HG03457 (cell line): ENCODE results near the gene C16orf96.

ENCODE experiments used
- ATAC-seq: cut with Tn5 transposase; IDR thresholded peaks from one replicate; pipeline ENCODE4 v1.9.1; 2021; ENCODE audit warnings: moderate number of reproducible peaks; ENCODE audit not compliant: unreplicated experiment

The C16orf96 gene

DNA sequence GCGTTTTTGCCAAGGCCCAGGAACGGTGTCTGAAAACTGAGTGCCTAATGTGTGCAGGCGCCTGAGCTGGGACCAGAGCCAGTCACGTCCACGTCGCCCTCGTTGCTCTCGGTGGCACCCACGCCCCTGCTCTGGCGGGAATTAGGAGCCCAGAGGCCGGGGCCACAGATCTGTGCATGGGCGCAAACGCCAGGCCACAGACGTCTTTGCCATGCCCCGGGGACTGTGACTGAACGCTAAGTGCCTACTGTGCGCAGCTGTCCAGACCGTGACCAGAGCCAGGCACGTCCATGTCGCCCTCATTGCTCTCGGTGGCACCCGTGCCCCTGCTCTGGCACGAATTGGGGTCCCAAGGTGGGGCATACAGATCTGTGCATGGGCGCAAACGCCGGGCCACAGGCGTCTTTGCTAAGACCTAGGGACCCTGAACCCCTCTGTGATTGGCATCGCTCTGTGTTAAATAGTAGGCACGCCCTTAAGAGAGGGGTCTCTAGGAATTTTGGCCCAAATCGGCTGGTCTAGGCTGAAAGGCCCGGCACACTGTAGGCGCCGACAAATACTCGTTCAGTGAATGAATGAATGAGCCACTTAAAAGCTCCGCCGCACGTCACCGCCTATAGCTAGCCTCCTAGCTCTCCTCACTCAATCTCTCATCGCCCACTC is 59.4 kb downstream of the C16orf96 start:
- no peak for ATAC-seq

DNA sequence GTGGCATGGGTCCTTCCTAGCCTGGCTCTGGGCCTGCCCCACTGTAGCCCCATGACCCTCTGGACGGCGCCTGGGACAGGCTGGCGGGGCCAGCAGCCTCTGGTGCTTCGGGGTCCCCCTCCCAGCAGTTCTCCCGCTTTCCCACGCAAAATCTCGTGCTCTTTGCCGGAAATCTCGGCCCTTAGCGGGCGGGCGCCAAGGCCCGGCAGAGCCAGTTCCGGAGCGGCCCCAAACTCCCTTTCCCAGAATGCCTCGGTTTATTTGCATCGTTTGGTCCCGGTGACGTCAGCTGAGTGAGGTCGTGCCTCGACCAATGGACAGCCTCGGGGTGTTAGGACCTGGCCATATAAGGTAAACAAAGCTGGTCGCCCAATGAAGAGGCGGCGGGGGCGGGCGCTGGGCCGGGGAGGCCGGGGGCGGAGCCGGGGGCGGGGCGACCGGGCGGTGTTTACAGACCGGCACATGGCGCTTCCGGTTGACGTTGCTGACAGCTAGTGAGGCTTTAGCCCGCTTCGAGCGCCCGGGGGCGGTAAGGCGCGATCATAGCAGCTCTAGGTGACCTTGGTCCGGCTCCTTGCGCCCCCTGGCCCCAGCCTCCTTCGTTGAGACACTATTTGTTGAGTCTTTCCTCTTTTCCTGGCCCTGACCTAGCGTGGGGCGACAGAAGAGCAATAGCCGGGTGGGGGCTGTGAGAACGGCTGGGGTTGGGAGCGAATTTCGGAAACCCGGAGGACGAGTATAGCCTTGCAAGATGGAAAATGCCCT is 60.1 kb downstream of the C16orf96 start:
- peak; percentile 56 for ATAC-seq

DNA sequence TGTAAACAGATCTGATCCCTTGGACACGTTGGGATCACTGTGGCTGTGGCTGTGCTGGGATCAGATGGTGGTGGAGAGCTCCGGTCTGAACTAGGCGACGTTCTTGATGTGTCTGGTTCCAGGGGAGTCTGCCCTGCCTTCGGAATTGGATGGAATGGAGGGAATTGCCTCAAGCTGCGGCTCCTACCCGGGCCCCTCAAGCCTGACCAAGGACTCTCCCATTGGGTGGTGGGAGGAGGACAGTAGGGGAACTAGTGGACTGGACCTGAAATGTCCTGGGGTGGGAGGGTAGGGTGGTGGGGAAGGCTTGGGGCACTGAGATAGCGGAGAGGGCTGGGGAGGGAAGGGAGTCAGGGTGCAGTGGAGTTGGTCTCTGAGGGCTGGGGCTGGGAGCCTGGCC is 61.7 kb downstream of the C16orf96 start:
- no peak for ATAC-seq

DNA sequence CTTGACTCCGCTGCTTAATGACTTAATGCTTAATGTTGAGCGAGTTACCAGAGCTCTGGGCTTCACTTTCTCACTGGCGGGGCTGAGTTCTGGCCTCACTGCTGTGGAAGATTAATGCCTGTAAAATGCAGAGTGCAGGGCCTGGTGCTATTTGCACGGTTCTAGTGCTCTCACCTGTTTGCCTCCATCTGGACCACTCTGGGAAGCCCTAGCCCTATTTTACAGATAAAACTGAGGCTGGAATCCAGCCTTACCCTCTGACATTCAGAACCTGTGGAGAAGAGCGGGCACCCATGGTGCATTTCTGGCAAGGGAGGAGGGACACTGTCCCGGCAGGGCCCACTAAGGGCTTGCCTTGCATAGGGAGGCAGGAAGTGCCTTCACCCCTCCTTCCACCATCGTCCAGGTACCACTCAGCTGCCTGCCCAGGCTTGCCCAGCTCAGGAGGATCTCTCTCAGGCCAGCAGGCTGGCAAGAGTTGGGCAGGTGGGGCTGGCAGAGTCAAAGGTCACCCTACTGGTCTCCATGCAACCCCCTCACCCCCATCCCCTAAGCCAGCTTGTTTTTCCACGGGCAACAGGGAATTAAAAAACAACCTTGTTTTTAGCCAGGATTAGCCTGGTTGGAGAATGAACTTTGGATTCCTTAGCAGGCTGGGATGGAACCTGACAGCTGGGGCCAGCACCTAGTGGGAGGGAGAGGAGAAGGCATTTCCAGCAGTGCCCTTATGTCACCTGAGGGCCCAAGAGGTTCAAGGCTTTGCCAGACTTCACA is 62.7 kb downstream of the C16orf96 start:
- ATAC-seq = no peak

DNA sequence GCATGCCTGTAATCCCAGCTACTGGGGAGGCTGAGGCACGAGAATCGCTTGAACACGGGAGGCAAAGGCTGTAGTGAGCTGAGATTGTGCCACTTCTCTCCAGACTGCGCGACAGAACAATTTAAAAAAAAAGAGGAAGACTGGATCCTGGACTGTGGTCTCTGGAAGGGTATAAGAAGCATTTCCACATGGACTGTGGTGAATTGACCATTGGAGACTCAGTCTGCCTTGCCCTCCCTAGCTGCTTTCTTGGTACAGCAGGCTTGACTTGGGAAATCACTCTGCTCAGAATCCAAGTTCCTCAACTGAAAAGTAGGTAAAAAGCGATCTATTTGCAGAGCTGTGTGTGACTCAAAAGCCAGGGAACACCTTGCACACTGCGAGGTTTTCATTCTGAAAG is 67.5 kb downstream of the C16orf96 start:
- ATAC-seq = no peak

DNA sequence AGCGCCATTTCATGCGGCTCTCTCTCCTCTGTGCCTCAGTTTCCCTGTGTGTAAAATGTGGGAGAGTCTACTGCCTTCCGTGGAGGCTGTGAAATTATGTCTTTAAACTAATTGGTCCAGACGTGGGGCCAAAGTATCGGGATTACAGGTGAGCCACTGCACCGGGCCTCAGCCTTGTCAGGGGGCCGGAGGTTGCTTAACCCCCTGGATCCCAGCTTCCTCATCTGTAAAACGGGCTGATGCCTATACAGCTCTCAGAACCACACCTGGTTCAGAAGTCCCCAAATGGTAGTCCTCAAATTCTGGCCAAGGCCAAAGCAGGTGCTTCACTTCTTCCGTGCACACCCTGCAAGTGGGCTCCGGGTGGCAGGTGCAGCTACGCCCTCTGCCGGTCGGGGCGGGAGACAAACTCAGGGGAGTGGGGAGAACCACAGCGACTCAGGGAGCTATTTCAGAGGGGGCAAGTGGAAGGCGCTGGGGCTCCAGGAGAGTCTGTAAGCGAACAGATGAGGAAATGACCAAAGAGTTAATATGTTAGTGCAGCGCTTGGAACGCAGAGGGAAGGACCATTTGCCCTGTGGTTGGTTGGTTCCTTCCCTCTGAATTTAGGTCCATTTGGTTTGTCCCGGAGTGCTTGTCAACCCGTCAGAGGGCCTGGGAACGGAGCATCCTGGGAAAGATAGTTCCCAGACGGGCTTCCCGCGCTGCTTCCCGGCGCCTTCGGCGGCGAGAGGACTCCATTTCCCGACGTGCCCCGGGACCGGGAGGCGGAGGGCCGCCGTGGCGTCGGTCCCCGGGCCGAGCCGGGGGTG is 68.1 kb downstream of the C16orf96 start, which contains the start of gene MGRN1:
TSS of gene MGRN1 (plus strand) at position 812 of the 812 bp plus-strand sequence. CDS start 135 bp downstream, outside the sequence.
- ATAC-seq = peak; percentile 57

DNA sequence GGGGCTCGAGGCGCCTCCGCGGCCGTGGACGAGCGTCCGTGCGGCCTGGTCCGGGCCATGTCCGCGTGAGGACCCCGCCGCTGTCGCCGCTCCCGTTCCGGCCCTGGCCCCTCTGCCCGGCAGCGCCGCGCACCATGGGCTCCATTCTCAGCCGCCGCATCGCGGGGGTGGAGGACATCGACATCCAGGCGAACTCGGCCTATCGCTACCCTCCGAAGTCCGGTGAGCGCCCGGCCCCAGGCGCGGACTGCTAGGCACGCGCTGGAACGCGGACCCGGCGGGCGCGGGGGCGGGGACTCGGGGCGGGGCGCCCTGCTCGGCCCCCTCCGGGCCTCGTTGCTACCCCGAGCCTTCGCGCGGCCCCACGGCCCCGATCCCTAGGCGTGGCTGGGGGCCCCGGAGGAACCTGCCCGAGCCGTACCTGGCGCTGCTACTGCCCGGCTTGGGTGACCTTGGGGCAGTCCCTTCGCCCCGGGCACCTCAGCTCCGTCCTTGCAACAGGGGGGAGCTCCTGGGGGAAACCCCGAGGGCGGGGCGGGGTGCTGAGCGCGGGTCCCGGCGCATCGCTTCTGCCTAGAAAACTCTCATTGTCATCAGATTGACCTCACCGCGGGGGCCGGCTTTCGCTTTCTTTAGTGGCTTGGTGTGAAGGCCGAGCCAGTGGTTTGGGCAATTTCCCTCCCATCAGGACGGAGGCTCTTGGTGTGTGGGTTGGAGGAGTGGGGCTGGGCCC is 68.9 kb downstream of the C16orf96 start:
- ATAC-seq = peak; percentile 51

DNA sequence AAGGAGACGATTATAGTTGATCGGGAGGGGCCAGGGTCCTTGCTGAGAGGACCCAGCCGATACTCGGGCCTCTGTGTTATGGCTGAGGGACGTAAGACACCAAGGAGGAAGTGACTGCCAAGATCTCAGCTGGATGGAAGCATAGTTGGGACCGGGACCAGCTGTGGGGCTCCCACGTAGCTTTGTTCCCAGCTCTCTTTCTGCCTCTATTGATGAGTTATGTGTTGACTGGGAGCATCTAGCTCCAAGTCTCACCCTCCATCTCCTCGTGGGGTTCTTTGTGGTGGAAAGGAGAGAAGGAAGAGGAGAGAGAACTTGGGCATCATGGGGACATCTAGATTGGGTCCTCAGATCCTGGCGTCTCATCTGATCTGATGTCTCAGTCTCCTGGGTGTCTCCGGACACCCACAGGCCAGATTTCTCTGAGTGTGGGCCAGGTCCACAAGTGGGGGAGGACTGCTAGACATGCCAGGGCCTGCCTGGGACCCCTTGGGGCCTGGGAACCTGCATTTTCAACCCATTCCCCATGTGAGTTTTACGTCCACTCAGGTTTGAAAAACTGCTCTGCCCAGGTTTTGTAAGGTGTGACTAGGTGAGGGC is 69.5 kb downstream of the C16orf96 start:
- no peak for ATAC-seq

DNA sequence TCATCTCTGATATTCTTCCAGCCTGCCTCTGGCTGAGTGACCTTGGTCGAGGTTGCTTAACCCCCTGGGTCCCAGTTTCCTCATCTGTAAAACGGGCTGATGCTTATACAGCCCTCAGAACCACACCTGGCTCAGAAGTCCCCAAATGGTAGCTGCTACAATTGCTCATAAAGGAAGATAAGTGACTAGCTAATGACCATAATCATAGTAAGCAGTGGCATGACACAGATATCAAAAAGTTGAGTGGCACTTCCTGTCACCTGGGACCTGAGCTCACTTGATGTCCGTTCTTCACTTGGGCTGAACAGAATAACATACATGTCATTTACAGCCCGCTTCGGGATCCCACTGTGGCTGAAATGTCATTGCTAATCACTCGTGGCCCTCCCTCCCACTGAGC is 70.3 kb downstream of the C16orf96 start:
- ATAC-seq = no peak

DNA sequence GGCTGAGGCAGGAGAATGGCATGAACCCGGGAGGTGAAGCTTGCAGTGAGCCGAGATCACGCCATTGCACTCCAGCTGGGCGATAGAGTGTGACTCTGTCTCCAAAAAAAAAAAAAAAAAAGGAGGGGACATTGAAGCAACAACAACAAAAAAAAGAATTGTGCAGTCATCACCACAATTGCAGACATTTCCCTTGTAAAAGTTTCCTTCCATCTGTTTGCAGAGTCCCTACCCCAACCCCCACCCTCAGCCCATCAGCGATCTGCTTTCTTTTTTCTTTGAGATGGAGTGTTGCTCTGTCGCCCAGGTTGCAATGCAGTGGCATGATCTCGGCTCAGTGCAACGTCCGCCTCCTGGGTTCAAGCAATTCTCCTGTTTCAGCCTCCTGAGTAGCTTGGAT is 72.1 kb downstream of the C16orf96 start:
- ATAC-seq = no peak

DNA sequence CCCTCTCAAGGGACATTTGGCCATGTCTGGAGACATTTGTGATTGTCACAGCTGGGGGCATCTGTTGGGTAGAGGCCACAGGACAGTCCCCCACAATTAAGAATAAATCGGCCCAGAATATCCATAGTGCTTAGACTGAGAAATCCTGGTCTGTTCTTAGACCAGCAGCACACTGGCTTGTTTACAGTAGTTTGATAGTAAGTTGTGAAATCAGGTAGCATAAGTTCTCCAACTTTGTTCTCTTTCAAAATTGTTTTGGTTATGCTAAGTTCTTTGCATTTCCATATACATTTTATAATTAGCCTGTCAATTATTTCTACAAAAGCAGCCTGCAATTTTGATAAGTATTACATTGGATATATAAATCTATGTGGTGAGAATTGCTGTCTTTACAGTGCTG is 75.3 kb downstream of the C16orf96 start:
- no peak for ATAC-seq

DNA sequence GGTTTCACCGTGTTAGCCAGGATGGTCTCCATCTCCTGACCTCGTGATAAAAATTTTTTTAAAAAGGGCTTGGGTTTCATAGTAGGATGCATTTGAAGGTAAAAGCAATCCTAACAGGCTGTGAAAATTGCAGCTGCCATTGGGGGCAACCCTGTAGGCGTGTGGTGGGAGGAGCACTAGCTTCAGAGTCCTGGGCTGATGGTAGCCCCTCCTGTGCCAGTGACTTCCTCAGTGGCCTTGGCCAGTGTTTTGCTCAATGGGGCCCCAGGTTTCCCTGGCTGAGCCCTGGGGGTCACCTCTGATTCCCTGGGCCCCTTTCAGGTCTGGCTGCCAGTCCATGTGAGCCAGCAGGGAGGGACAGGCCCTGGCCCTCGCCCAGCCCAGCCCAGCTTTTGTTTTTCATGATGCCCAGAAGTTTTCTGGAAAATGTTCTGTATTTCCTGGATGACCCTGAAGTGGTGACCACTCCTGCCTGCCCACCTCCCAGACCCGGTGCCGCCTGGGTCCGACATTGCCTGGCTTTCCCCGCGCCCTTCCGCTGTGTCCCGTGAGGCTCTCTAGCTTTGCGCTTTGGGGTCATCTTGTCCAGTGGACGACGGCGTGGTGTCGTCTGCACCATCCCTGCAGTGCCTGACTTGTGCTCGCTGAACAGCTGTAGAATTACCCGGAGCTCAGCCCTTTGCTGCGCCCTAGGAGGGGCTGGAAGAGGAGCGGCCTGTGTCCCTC is 77.9 kb downstream of the C16orf96 start:
- ATAC-seq = no peak

DNA sequence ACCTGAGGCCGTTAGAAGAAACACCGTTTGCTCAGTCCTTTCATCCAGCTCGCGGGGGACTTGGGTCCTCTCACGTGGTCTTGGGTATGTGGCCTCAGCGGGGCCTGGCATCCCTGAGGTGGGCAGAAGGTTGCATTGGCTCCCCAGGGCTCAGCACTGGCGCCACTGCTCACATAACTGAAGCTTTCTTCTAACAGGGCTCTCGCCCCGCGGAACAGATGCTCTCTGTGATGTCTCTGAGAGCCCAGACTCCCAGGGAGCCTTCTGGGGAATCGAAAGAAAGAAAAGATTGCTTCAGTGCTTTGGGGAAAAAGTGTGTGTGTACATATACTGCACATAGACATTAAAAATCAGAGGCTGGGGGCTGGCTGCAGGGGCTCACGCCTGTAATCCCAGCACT is 78.6 kb downstream of the C16orf96 start:
- no peak for ATAC-seq

DNA sequence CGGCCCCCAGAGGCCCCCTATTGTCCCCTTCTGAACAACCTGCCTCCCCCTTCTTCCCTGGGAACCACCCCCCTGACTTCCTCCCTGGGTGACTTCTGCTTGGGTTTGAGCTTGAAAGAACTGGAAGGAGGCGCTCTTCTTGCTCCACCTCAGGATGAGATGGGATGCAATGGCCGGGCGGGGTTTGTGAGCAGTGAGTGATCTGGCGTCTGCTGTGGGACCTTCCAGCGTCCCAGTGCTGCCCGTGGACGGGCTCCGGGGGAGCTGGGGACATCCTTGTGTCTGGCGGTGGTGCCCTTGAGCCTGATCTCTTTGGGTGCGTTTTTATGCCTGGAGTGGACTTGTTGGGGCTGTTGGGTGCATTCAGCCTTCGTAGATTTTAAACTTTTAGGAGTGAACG is 80.1 kb downstream of the C16orf96 start:
- ATAC-seq = no peak

DNA sequence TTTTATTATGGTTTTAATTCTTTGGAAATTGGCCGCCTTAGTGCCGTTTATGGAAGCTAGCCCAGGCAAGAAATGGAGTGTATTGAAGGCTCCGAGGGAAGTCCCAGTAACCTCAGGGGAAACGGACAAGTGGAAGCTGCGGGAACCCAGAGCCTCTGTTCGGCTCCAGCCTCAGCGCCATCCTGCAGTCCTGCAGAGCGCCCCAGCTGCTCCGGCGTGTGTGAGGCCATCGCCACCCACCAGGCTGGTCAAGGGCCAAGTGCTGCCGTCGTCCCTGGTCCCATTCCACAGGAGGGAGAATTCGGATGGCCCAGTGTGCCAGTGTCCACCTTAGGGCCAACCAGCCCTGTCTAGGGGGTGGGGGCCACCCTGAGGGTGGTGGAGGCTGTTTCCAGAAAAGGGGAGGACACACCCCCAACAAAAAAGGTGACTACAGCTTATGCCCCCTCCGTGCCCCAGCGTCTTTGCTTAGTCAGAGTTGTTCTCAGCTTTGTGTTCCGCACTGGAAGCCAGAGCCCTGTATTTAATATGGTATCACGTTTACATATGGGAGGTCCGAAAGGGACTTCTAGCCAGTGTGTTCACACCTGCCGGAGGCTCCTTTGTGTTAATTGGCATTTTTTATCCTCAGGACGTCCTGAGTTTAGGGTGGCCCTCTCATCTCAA is 81.5 kb downstream of the C16orf96 start:
- no peak for ATAC-seq

DNA sequence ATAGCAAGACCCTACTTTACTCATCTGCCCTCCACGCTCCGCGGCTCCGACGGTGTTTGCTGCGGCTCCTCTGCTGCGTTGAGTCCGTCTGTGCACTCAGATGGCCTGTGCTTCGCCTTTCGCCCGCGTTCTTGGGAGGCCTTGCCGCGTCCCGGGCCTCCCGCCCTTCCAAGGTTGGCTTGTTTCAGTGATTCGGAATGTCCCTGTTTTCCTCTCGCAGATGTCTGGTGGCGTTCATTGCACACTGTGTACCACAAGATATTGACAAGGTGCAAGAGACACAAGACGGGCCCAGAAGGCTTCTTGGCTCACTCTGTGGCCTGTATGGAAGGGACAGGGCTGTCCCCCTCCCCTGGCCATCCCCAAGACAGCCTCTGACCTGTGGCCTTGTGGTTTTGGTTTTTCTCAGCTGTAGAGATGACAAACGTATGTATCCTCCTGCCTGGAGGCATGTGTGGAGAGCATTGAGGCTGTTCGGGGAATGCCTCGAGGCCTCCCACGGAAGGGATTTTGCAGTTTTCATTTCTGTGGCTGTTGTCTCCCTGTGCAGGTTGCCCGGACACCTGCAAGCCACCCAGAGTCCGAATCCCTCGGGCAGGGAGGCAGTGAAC is 83.9 kb downstream of the C16orf96 start:
- ATAC-seq = no peak

DNA sequence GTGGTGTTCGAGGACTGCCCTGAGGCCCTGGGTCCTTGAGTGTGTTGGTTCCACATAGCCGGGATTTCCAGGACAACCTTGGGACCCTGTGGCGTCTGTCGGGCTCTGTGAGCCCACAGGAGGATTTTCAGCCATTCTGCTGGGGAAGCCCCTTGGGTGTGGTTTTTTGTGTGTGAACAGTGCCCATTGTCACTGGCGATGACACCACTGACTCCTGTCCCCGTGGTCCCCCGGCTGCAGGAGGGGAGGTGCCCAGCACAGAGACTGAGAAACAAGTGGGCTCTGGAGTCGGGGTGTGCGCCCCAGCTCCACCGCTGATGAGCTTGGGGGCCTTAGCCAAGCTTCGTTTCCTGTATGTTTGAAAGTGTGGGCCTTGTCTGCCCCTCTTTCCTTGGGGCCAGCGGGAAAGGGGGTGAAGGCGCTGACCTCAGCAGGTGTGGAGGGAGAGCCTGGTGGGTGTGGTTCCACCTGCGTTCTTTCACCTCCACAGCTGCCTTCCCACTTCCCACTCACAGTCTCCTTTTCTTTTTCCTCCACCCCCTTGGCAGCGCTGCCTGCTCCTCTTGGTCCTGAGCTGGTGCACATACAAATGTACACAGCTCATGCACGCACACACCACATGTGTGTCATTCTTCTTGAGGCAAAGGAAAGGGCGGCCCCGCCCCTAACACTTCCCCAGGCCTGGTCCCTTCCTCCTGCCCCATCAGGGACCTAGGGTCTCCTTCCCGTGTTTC is 84.6 kb downstream of the C16orf96 start:
- no peak for ATAC-seq

DNA sequence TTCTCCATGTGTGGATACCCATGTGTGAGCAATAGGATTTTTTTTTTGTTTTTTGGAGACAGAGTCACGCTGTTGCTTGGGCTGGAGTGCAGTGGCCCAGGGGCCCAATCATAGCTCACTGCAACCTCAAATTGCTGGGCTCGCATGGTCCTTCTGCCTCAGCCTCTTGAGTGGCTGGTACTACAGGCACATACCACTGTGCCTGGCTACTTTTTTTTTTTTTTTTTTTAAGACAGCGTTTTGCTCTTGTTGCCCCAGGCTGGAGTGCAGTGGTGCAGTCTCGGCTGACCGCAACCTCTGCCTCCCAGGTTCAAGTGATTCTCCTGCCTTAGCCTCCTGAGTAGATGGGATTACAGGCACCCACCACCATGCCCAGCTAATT is 85.2 kb downstream of the C16orf96 start:
- ATAC-seq = no peak
